Left cardiac atrium (tissue), 4 donors: ENCODE data around the gene ROR2. TPM values are rescaled to one million over a fixed set of nuclear protein-coding genes. Genes with fewer than 3 reads are reported as not detected.
A peak's percentile ranks its signal among the peaks of the same experiment; 100 is the strongest.
"Not testable (repeated sequence)": the region's sequence is repeated elsewhere in the genome, so short reads cannot be mapped to it uniquely, and the experiment has no call there.

Experiments used
- ATAC-seq, 2 donors: fragments of 200-7000 bp; cut with Tn5 transposase; one replicate each; pipeline ENCODE4 v1.9.1; 2020; ENCODE audit warnings: mild to moderate bottlenecking in 2 of 2, moderate library complexity in 2 of 2
- DNase-seq: peaks from one replicate; pipeline ENCODE4 v3.0.0-alpha.2; 2020
- intact Hi-C, 2 donors: fragments of 100-400 bp; cut with DNase I; formaldehyde crosslinking; loops; one replicate each; pipeline versions ENCODE4 v1.14.1 to v1.15.1; 2022 to 2023
- total RNA-seq, 2 donors: library from RNA; stranded (reverse); fragmentation: NEBNext Ultra II Directional; extraction: Animal tissue kit (Norgen Biotek cat#: 25700); gene quantifications; one replicate each; pipeline ENCODE4 v1.2.1, GENCODE V29; 2021
- donor health status: DM: no; HTN: yes; CAD: no.
- donor health status: DM: no; HTN: yes; CAD: no; lungs with severe emphysema.
- donor health status: DM: yes; HTN: yes; CAD: no.
- donor health status: Dilated cardiomyopathy.

ROR2 gene
- total RNA-seq, 2 donors from 2014 or later = 18.0 to 25.4 TPM

DNA sequence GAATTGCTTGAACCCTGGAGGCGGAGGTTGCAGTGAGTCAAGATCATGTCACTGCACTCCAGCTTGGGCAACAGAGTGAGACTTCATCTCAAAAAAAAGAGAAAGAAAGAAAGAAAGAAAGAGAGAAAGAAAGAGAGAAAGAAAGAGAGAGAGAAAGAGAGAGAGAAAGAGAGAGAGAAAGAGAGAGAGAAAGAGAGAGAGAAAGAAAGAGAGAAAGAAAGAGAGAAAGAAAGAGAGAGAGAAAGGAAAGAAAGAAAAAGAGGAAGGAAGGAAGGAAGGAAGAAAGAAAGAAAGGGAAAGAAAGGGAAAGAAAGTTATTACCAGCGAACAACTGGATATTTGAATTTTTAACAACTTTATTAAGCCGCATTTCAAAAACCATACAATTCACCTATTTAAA, 327.9 kb downstream of the ROR2 start:
- intact Hi-C loops, DNase-seq, ATAC-seq: not testable (repeated sequence)

DNA sequence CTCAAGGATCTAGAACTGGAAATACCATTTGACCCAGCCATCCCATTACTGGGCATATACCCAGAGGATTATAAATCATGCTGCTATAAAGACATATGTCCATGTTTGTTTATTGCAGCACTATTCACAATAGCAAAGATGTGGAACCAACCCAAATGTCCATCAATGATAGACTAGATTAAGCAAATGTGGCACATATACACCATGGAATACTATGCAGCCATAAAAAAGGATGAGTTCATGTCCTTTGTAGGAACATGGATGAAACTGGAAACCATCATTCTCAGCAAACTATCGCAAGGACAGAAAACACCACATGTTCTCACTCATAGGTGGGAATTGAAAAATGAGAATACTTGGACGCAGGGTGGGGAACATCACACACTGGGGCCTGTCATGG, 336.0 kb downstream of the ROR2 start:
- ATAC-seq, intact Hi-C loops, DNase-seq: not testable (repeated sequence)

DNA sequence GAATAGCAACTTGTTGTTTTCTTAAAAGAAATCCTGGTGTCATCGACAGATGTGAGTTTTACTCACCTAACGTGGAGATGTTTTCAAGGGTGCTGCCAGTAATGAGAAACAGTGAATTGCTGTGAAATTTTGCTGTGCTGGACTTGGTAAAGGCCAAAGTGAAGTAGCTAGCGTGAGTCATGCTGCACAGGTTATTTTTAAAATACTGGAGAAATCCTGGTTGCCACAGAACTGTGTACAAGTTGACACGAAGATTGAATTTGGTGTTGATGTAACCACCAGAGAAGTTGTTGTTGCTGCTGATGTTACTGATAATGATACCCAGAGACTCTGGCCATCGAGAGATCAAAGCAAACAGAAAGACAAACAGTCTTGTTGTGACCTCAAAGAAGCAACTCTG, 338.4 kb downstream of the ROR2 start:
- ATAC-seq (no peak), DNase-seq (no peak)
- intact Hi-C loops = no loop called here

DNA sequence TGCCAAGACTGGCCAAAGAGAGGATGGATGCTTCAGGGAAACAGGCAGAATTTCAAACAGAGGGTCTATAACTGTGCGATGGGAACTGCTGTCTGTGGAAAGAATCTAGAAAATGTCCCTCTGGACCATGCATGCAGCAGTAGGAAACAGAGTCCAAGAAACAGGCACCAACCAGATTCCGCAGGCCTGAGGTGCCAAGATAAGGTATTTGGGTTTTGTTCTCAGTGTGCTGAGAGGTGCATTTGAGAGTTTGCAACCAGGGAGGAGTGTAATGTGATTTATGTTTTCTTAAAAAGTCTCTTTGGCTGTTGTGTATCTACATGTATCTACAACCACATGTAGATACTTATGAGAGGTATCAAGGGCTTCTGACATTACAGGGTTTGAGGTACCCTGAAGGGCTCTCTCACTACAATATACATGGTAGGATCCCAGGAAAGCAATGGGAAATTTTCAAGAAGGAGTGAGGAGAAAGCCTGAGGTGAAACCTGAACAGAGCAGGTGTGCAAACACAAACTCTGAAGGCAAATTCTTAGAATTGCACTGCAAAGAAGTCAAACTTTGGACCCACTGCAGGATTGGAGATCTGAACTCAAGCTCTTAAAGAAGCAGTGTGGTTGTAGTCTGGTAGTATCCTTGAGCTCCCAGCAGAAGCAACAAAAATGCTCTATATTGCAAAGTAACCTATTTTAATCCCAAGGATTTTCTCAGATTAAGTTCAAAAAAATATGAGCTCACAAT, 343.6 kb downstream of the ROR2 start:
- DNase-seq (no peak), ATAC-seq (no peak)
- intact Hi-C loops = no loop called here

DNA sequence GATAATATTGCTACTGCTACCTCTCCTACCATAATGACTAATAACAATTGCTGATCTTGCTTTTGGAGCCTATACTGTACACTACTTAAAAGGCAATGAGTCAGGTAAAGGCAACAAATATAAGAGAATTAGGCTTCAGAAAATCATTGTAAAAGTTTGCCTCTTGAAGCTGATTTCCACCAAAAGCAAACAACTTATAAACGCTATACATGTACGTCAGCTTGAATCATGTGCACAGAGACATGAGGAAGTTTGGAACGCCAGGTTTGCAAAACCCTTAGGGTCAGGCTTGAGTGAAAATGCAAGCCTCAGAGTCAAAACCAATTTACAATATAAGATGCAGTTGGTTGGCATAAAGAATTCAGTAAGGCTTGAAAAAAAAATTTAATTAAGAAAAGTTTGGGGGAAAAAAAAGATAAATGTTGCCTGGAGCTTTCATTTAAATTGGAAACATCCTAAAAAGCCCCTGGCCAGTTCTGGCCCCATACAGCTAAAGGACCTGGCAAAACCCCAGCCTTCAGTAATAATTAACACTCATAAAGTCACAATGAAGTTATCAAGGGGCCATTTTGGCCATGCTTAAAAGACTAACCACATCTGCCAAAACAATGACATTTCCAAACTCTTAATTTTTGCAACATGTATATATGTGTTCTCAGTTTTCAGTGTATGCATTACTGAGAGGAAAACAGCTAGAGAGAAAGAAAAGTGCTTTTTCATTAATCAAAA, 345.4 kb downstream of the ROR2 start:
- ATAC-seq (no peak), DNase-seq (no peak)
- intact Hi-C loops = no loop called here

DNA sequence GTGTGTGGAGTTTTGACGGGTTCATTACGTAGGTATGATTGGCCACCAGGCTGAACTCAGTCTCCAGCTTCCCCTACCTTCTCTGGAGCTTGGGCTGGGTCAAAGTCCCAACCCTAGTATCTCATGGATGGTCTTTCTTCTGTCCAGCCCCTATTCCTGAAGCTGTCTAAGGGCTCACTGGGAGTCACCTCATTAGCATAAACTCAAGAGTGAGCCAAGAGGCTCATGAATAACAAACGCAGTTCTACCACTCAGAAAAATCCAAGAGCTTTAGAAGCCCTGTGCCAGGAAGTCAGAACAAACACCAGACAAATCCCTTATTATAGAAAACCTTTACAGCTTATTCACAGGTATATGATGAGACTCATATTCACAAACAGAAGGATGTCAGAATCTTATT, 346.1 kb downstream of the ROR2 start:
- intact Hi-C loops = no loop called here
- ATAC-seq = no peak

DNA sequence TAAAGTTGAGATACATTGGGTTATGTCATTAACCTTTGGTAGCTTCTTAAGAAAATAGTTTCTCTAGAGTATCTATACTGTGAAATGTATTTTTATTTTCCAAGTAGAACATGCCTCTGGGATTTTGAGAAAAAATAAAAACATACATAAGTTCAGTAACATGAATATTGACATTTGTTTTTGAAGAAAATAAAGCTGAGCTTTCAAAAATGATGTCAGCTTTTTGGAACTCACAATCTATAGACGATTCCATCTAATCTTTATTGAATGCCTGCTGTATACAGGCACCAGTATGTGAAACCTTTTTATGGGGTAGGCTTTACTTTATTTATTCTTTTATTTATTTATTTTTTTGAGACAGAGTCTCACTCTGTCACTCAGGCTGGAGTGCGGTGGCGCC, 350.5 kb downstream of the ROR2 start:
- intact Hi-C loops = no loop called here
- DNase-seq (no peak), ATAC-seq (no peak)

More for the DNA sequence above, 346.1 kb downstream of the ROR2 start:
- no peak for DNase-seq

DNA sequence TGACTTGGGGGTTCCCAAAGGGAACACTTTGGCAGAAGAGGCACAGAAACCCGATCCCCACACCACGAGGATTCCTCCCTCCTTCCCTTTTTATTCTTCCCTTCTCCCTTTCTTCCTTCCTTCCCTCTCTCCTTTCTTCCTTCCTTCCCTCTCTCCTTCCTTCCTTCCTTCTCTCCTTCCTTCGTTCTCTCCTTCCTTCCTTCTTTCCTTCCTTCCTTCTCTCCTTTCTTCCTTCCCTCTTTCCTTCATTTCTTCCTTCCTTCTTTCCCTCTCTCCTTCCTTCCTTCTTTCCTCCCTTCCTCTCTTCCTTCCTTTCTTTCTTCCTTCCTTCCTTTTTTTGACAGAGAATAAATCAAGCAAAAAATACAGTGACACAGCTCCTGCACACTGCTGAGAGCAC, 358.4 kb downstream of the ROR2 start:
- intact Hi-C loops = no loop called here
- ATAC-seq = no peak
- no peak for DNase-seq

DNA sequence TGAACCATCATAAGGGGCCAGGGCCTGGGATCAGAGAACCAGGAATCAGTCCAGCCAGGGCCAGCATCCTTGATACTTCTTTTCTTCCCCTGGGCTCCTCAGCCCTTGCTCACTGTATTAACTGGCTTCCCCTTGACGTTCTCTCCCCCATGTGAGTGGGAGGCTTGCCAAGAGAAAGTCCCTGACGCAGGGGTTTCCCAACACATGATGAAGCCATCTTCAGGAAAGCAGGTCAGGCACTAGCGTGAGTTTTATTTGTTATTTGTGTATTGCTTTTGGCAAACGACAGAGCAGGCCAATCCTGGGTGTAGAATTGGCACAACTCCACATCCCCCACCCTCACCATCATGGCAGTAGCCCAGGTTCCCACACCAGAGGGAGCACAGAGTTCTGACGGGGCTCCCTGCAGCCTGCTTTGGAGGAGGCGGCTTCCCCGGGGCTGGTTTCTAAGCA, 360.9 kb downstream of the ROR2 start:
- peak; percentile 56 to 68 for ATAC-seq
- intact Hi-C loops = no loop called here
- peak; percentile 36 for DNase-seq

DNA sequence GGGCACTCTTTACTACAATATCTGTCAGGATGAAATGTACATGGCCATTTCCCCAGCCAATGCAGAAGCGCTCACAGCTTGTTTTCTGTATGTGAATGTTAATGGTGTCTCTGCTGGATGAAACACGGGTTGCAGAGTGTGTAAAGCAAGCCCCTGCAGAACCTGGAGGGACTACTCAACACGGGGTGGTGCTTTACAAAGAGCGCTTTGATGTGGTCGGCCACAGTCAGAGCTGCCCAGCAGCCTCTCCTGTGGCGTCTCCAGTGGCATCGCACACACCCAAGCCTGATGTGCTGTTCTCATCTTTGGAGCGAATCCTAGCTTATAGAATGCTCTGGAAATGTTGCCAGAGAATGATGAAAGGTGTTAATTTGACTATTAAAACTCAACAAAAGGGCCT, 363.7 kb downstream of the ROR2 start:
- DNase-seq (no peak), ATAC-seq (no peak)
- intact Hi-C loops = no loop called here

DNA sequence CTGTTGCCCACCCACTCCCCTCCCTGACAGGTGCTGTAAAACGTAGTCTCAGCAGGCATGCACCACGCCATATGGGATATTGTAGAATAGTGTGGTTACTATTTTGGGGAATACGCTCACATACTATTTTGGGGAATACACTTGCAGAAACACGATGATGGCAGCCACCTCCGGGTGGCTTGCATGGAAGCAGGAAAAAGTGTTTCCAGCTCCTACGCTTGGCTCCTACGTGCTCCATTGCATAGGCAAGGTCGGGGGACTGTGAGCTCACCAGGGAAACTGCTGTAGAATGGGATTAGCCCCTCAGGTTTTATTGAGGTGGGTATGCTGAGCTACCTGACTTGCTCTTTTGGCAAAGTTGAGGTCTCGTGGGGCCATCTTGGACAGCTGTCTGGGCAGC, 366.1 kb downstream of the ROR2 start:
- intact Hi-C loops = no loop called here
- DNase-seq = no peak
- no peak for ATAC-seq

DNA sequence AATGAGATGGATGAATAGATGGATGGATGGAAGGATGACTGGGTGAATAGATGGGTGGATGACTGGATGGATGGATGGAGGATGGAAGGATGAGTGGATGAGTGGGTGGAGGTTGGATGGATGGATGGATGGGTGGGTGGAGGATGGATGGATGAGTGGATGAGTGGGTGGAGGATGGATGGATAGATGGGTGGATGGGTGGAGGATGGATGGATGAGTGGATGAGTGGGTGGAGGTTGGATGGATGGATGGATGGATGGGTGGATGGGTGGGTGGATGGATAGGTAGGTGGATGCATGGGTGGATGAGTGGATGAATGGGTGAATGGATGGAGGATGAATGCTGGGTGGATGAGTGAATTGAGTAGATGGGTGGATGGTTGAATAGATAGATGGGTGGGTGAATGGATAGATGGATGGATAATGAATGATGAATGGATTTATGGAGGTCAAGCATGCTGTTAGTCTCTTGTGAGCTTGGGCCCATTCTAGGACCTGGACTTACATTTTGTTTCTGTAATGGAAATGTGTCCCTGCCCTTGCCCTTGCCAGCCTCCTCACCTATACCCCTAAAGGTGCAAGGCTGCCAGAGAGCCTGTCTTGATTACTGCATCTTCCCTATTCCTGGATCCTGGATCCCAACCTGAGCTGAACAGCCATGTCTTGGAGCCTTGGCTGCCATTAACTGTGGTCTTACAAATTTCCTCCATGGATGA, 366.7 kb downstream of the ROR2 start:
- intact Hi-C loops = no loop called here

DNA sequence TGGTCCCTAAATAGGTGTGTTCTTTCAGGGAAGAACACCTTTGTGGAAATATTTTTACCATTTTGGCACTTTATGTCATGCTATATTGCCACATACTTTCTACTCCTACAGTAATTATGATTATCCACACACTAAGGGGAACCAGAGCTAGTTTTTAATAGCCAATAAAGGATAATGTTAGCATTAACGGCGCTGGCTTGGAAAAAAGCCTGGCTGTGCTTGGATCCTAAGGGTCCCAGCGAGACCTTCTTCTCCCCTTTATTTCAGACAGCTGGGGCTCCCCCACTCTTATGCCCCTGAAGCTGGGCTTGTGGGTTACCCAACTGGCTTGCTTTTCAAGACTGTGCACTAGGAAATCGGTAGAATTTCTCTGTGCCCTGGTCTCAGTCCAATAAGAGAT, 367.8 kb downstream of the ROR2 start:
- intact Hi-C loops = no loop called here
- DNase-seq = no peak
- ATAC-seq = no peak

More for the DNA sequence above, 366.7 kb downstream of the ROR2 start:
- DNase-seq = no peak
- no peak for ATAC-seq

DNA sequence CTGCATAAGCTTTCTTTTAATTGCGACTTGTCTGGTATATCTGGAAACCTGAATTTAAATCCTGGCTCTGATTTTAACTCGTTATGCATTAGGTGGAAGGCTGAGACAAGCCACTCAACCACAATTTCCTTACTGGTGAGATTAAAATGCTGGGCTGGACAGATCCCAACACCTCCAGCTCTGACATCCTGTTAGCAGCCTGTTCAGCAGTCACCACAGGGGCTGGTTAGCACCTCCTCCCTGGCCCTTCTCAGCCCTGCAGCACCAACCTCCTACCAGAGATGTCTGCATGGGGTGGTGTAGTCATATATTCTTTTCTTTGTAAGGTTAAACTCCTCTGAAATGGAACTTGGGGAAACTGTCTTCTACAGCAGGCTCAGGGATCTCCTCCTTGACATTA, 369.9 kb downstream of the ROR2 start:
- DNase-seq = no peak
- no peak for ATAC-seq
- intact Hi-C loops = no loop called here

DNA sequence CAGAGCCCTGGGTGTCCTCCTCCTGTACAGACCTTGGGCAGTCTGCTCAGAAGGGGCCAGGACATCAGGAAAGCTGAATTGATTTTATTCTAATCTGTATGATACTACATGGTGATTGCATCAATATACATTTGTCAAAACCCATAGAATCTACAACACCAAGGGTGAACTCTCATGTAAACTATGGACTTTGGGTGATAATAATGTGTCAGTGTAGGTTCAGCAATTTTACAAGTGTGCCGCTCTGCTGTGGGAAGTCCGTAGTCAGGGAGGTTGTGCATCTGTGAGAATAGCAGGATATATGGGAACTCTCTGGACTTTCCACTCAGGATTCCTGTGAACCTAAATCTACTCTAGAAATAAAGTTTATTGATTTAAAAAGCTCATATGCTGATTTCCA, 371.1 kb downstream of the ROR2 start:
- ATAC-seq (no peak), DNase-seq (no peak)
- intact Hi-C loops = loop anchor here in 1 of 2 donors (10.0 kb wide), 1 partner anchor 74 kb away; no protein-coding TSS in a partner anchor

DNA sequence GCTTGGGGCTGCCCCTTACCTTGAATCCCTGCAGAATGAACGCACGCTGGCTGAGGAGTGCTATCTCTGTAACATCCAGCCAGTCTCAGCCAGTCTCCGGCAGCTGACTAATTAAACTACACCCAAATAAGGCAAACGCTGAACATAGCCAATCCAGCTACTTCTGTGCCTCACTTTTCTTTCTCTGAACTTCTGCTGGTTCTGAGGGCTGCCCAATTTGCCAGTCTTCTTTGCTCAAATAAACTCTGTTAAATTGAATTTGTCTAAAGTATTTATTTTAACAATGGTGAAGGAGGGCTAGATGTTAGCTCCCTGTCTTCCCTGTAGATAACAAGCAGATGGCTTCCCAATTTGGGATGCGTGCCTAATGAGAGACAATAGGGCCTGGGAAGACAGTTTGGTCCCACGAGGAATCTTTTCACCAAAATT, 372.4 kb downstream of the ROR2 start:
- intact Hi-C loops = loop anchor here in 1 of 2 donors (10.0 kb wide), 1 partner anchor 73 kb away; no protein-coding TSS in a partner anchor
- no peak for DNase-seq
- no peak for ATAC-seq

DNA sequence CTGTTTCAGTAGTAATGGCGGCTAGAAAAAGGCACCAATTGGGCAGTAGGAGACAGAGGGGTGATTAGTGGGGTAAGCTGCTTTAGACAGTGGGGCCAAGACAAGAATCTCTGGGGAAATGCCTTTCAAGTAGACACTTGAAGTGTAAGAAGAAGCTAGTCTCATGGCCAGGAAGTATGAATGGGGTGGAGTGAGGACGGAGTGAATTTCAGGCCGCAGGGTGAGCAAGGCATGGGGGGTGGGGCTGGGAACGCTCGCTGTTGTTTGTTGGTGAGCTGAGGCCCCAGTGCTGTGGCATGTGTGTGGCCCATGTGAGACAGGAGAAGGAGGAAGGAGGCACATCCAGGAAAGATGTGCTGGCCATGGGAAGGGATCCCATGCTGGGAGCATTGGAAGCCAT, 377.2 kb downstream of the ROR2 start:
- intact Hi-C loops = loop anchor here in 1 of 2 donors (10.0 kb wide), 1 partner anchor 68 kb away; no protein-coding TSS in a partner anchor
- DNase-seq = no peak
- no peak for ATAC-seq

DNA sequence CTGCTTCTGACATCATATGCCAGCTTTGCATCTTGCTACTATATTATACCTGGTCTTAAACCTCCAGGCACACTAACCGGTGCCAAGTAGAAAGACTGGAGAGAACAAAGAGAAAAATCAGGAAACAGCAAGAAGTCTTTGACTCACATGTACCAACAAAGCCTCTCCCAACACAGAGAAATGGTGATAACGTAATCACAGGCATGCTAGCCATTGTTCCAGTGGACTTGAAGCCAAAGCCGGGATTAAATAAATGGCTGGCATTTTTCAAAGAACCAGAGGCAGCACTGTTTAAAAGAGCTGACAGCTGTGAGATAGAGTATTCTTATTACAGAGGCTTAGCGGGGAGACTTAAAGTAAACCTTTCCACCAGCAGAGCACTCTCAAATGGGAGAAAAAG, 378.0 kb downstream of the ROR2 start:
- DNase-seq (no peak), ATAC-seq (no peak)
- intact Hi-C loops = loop anchor here in 1 of 2 donors (10.0 kb wide), 1 partner anchor 67 kb away; no protein-coding TSS in a partner anchor

DNA sequence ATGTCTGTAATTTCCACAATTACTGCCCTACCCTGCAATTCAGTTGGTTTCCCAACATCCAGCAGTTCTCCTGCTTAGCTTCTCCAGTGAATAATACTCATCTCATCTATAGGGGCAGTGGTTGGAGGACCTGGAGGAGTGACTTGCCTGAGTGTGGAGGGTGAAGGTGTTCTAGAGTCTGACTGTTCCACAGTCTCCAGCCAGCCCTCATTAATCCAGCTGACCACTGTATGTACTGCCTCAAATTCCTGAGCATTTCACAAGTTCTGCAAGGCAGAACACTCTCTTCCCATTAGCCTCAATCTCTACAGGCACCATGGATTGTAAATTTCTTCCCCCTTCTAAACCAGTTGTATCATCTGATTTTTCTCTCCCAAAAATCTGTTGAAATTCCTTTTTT, 379.0 kb downstream of the ROR2 start:
- DNase-seq (no peak), ATAC-seq (no peak)
- intact Hi-C loops = loop anchor here in 1 of 2 donors (10.0 kb wide), 1 partner anchor 66 kb away; no protein-coding TSS in a partner anchor
